Glutamatergic neuron (in vitro differentiated cells): ENCODE measurements around the gene HABP4. TPM values are rescaled to one million over a fixed set of nuclear protein-coding genes. Genes with fewer than 3 reads are reported as not detected.
A peak's percentile ranks its signal among the peaks of the same experiment; 100 is the strongest.

Experiments used
- DNase-seq: peaks from one replicate; pipeline ENCODE4 v3.0.0; 2022
- H3K27ac Mint-ChIP-seq: one replicate; pipeline ENCODE4 v1.8.0; 2020; ENCODE audit warnings: mild to moderate bottlenecking, mixed read lengths, inconsistent platforms; ENCODE audit not compliant: unreplicated experiment
- H3K27me3 Mint-ChIP-seq: one replicate; pipeline ENCODE4 v1.8.0; 2020; ENCODE audit warnings: mild to moderate bottlenecking, moderate library complexity, mixed read lengths, inconsistent platforms; ENCODE audit not compliant: unreplicated experiment
- H3K36me3 Mint-ChIP-seq: one replicate; pipeline ENCODE4 v1.8.0; 2020; ENCODE audit warnings: mild to moderate bottlenecking, mixed read lengths, inconsistent platforms; ENCODE audit not compliant: unreplicated experiment
- H3K4me1 Mint-ChIP-seq: one replicate; pipeline ENCODE4 v1.8.0; 2020; ENCODE audit warnings: mild to moderate bottlenecking, low read depth, mixed read lengths, inconsistent platforms; ENCODE audit not compliant: unreplicated experiment
- H3K4me3 Mint-ChIP-seq: one replicate; pipeline ENCODE4 v1.8.0; 2020; ENCODE audit warnings: mild to moderate bottlenecking, mixed read lengths, inconsistent platforms; ENCODE audit not compliant: unreplicated experiment
- H3K9me3 Mint-ChIP-seq: one replicate; pipeline ENCODE4 v1.8.0; 2020; ENCODE audit warnings: mild to moderate bottlenecking, moderate library complexity, mixed read lengths, inconsistent platforms; ENCODE audit not compliant: unreplicated experiment
- total RNA-seq: library from RNA; stranded (reverse); fragmentation: NEBNext Ultra II Directional; extraction: Animal tissue kit (Norgen Biotek cat#: 25700); gene quantifications from one replicate; pipeline ENCODE4 v1.2.1, GENCODE V29; 2021; ENCODE audit not compliant: unreplicated experiment
- TF ChIP-seq, protein P1 (sequence below): fragments of 200-600 bp; sonication (generic); IDR thresholded peaks from one replicate; pipeline ENCODE4 v1.5.0; 2021; ENCODE audit not compliant: partially characterized antibody, unreplicated experiment

The HABP4 gene
- total RNA-seq, 1 donor from 2014 or later, result 21.4 TPM

DNA sequence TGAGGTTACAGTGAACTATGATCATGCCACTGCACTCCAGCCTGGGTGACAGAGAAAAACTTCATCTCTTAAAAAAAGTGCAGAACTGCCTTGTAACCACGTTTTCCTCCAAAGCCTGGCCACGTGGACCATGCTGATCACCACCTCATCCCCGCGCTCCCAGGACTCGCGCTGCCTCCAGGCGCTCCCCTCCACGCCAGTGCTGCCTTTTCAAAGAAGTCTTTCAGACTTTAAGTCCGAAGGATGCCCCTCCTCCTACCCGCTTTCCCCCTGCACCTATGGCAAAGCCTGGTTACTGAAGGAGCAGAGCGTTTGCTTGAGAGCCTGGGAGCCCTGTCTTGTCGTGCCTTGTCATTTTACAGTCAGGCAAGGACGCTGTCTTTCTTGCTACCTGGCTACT lies 43.8 kb downstream of the HABP4 start:
- no peak overlapping the region for H3K27ac Mint-ChIP-seq
- TF ChIP-seq, protein P1, sequence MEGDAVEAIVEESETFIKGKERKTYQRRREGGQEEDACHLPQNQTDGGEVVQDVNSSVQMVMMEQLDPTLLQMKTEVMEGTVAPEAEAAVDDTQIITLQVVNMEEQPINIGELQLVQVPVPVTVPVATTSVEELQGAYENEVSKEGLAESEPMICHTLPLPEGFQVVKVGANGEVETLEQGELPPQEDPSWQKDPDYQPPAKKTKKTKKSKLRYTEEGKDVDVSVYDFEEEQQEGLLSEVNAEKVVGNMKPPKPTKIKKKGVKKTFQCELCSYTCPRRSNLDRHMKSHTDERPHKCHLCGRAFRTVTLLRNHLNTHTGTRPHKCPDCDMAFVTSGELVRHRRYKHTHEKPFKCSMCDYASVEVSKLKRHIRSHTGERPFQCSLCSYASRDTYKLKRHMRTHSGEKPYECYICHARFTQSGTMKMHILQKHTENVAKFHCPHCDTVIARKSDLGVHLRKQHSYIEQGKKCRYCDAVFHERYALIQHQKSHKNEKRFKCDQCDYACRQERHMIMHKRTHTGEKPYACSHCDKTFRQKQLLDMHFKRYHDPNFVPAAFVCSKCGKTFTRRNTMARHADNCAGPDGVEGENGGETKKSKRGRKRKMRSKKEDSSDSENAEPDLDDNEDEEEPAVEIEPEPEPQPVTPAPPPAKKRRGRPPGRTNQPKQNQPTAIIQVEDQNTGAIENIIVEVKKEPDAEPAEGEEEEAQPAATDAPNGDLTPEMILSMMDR, result no peak
- H3K4me3 Mint-ChIP-seq, result no peak overlapping the region
- peaks cover 3% of the 10 kb centered on the region for H3K4me1 Mint-ChIP-seq
- H3K36me3 Mint-ChIP-seq, result no peaks in the 10 kb centered on the region
- H3K9me3 Mint-ChIP-seq, result peaks cover 5% of the 10 kb centered on the region
- peaks cover 3% of the 10 kb centered on the region for H3K27me3 Mint-ChIP-seq
- DNase-seq, result no peak

DNA sequence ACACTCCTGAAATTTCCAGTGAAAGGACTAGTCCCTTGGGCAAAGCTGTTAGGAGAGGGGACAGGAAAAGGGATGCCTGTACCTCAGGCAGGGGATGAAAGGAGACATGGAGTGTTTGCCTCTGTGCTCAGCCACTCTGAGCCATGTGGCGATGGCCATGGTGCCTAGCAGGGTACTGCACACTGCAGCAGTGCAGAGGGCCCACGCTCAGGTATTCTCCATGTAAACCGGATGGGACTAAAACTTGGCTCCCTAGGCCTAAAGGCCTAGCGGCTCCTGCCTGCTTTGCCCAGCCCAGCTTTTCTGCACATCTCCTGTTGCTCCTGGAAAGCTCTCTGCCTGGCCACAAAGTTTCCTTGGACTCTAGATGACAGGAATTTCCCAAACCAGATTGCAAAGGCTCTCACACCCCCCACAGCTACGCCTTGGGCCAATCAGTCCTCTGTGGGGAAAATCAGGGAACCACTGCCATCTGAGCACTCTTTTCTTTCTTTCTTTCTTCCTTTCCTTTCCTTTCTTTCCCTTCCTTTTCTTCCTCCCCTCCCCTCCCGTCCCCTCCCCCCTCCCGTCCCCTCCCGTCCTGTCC lies 44.3 kb downstream of the HABP4 start:
- TF ChIP-seq, protein P1, result no peak
- Mint-ChIP-seq H3K4me3 (no peak overlapping the region), H3K9me3 (peaks cover 5% of the 10 kb centered on the region), H3K27me3 (peaks cover 3% of the 10 kb centered on the region), H3K27ac (no peak overlapping the region), H3K36me3 (no peaks in the 10 kb centered on the region), H3K4me1 (peaks cover 3% of the 10 kb centered on the region)
- DNase-seq, result no peak

DNA sequence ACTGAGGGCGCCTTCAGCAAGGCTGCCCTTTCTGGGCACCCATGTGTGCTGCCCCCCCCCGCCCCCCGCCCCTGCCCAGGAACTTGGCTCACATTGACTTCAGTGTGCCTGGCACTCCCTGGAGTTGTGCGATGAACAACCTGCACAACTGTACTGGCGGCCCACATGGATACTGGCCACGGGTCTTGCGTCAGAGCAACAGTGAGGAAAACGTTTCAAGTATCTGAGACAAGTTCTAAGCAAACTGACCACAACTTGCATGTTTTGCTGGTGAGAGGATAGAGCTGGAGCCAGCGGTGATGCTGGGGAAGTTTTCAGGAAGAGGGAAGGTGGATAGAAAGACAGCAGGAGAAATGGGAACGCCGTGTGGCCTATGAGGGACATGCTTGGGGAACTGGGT lies 45.4 kb downstream of the HABP4 start:
- H3K27ac Mint-ChIP-seq, result no peak overlapping the region
- no peak for DNase-seq
- H3K27me3 Mint-ChIP-seq, result peaks cover 2% of the 10 kb centered on the region
- TF ChIP-seq, protein P1, result no peak
- H3K36me3 Mint-ChIP-seq, result no peaks in the 10 kb centered on the region
- peaks cover 5% of the 10 kb centered on the region for H3K9me3 Mint-ChIP-seq
- peaks cover 4% of the 10 kb centered on the region for H3K4me1 Mint-ChIP-seq
- H3K4me3 Mint-ChIP-seq, result peak overlapping the region; percentile 21

DNA sequence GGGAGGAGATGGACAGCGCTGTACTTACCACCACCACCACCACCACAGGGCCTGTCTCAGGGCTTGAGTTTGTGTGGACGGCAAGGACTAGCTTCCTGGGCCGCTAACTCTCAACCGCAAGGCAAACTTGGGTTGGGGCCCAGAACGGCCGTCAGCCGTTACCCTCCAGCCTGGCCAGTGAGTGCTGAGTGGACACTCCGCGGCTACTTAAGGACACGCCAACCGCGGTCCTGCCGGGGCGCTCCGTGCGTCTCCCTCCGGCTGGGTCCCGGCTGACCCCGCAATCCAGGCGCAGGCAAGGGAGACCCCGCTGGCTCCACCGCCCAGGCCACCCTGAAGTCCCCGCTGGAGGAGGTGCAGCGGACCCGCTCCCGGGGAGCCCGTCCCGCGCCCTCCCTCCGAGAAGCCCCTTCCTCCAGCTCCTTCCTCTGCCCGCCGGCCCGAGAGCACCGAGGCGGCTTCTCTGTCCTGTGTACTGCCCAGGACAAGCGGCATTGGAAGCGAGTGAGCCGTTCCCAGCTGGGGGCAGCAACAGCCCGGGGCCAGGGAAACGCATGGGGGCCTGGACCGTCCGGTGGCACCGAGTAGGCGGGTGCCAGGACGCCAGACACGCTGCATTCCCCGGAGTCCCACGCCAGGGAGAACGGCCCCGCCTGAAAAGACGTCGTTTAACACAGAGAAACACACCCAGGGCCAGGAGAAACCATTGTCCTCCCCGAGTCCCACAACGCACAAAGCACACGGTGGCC lies 46.6 kb downstream of the HABP4 start:
- no peak for DNase-seq

DNA sequence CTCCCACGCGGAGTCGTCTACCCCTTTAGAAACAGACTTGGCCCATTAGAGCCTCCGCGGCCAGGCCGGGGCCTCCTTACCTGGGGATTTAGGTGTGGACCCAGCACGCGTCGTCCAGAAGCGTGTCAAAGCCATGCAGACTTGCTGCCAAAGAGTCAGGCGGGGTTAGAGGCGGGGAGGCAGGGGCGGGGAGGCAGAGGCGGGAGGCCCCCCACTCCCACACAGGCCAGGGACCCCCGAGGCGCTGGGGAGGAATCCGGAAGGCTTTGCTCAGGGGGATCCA lies 47.1 kb downstream of the HABP4 start:
- Mint-ChIP-seq H3K27ac (no peak overlapping the region), H3K27me3 (peaks cover 2% of the 10 kb centered on the region), H3K36me3 (no peaks in the 10 kb centered on the region), H3K4me1 (peaks cover 9% of the 10 kb centered on the region), H3K9me3 (peaks cover 5% of the 10 kb centered on the region), H3K4me3 (no peak overlapping the region)
- TF ChIP-seq, protein P1, result no peak
- no peak for DNase-seq

More for the DNA sequence above, 46.6 kb downstream of the HABP4 start:
- no peaks in the 10 kb centered on the region for H3K36me3 Mint-ChIP-seq
- TF ChIP-seq, protein P1, result no peak
- H3K9me3 Mint-ChIP-seq, result peaks cover 5% of the 10 kb centered on the region
- H3K4me3 Mint-ChIP-seq, result no peak overlapping the region
- H3K27ac Mint-ChIP-seq, result no peak overlapping the region
- H3K27me3 Mint-ChIP-seq, result peaks cover 2% of the 10 kb centered on the region
- peaks cover 9% of the 10 kb centered on the region for H3K4me1 Mint-ChIP-seq
